GM18873 (cell line): Measurements from ENCODE around the gene PTPRM.

Experiments used
- ATAC-seq: cut with Tn5 transposase; IDR thresholded peaks from one replicate; pipeline ENCODE4 v1.9.1; 2021; ENCODE audit warnings: mild to moderate bottlenecking, moderate library complexity, moderate number of reproducible peaks; ENCODE audit not compliant: unreplicated experiment, low FRiP score

Gene PTPRM

GRCh38 chr18:7840411-7840810 is 273.3 kb downstream of the PTPRM start:
- no peak for ATAC-seq

GRCh38 chr18:7844017-7844416 is 276.9 kb downstream of the PTPRM start:
- ATAC-seq = no peak

- ATAC-seq = no peak
These were observed 277.3 kb downstream of the PTPRM start for GRCh38 chr18:7844418-7844817.

GRCh38 chr18:7846335-7846734 is 279.2 kb downstream of the PTPRM start:
- no peak for ATAC-seq

- no peak for ATAC-seq
These were observed 280.4 kb downstream of the PTPRM start for GRCh38 chr18:7847357-7848053.

GRCh38 chr18:7848054-7848412 is 280.9 kb downstream of the PTPRM start:
- no peak for ATAC-seq

GRCh38 chr18:7850446-7850845 is 283.3 kb downstream of the PTPRM start:
- no peak for ATAC-seq

- no peak for ATAC-seq
These were observed 287.9 kb downstream of the PTPRM start for GRCh38 chr18:7855028-7855427.

- no peak for ATAC-seq
These were observed 288.6 kb downstream of the PTPRM start for GRCh38 chr18:7855671-7856070.

GRCh38 chr18:7856116-7856515 is 289.0 kb downstream of the PTPRM start:
- no peak for ATAC-seq

- no peak for ATAC-seq
These were observed 289.6 kb downstream of the PTPRM start for GRCh38 chr18:7856733-7857132.

- ATAC-seq = no peak
These were observed 290.4 kb downstream of the PTPRM start for GRCh38 chr18:7857562-7857961.

- ATAC-seq = no peak
These were observed 292.0 kb downstream of the PTPRM start for GRCh38 chr18:7859122-7859521.

- no peak for ATAC-seq
These were observed 303.1 kb downstream of the PTPRM start for GRCh38 chr18:7870266-7870665.

GRCh38 chr18:7870855-7871254 is 303.7 kb downstream of the PTPRM start:
- ATAC-seq = no peak

- ATAC-seq = no peak
These were observed 304.7 kb downstream of the PTPRM start for GRCh38 chr18:7871560-7872456.

- no peak for ATAC-seq
These were observed 305.5 kb downstream of the PTPRM start for GRCh38 chr18:7872569-7872968.

GRCh38 chr18:7873316-7873715 is 306.2 kb downstream of the PTPRM start:
- no peak for ATAC-seq

- no peak for ATAC-seq
These were observed 309.4 kb downstream of the PTPRM start for GRCh38 chr18:7876354-7877104.

- ATAC-seq = no peak
These were observed 310.5 kb downstream of the PTPRM start for GRCh38 chr18:7877609-7878008.
